Measurements from ENCODE around the gene GRB10.

Gene GRB10

GRCh38 chr7:50660040-50660829 lies 122.5 kb downstream of the GRB10 start:
- no peak for DNase-seq (ENCODE audit: low read depth in 1 of 2, low spot score in 1 of 2)
- in situ Hi-C loops (cut with HindIII; ENCODE audit: low pct_unique_long_range_greater_than_20kb, low sequenced_read_pairs), result no loop called here
- TF ChIP-seq JUND (IDR thresholded peaks at IDR 0.05; ENCODE audit: low read depth), result no peak

- no peak for DNase-seq (ENCODE audit: low read depth in 1 of 2, low spot score in 1 of 2)
- in situ Hi-C loops (cut with HindIII; ENCODE audit: low pct_unique_long_range_greater_than_20kb, low sequenced_read_pairs), result no loop called here
- TF ChIP-seq JUND (IDR thresholded peaks at IDR 0.05; ENCODE audit: low read depth), result no peak
These were observed 123.2 kb downstream of the GRB10 start for GRCh38 chr7:50659329-50659965.

- in situ Hi-C loops (cut with HindIII; ENCODE audit: low pct_unique_long_range_greater_than_20kb, low sequenced_read_pairs), result no loop called here
- no peak for TF ChIP-seq JUND (IDR thresholded peaks at IDR 0.05; ENCODE audit: low read depth)
- no peak for DNase-seq (ENCODE audit: low read depth in 1 of 2, low spot score in 1 of 2)
These were observed 124.0 kb downstream of the GRB10 start for GRCh38 chr7:50658696-50659095.

GRCh38 chr7:50657912-50658311 lies 124.8 kb downstream of the GRB10 start:
- in situ Hi-C loops (cut with HindIII; ENCODE audit: low pct_unique_long_range_greater_than_20kb, low sequenced_read_pairs), result no loop called here
- TF ChIP-seq JUND (IDR thresholded peaks at IDR 0.05; ENCODE audit: low read depth), result no peak

GRCh38 chr7:50657341-50657873 lies 125.3 kb downstream of the GRB10 start:
- DNase-seq (ENCODE audit: low read depth in 1 of 2, low spot score in 1 of 2), result no peak
- no peak for TF ChIP-seq JUND (IDR thresholded peaks at IDR 0.05; ENCODE audit: low read depth)
- in situ Hi-C loops (cut with HindIII; ENCODE audit: low pct_unique_long_range_greater_than_20kb, low sequenced_read_pairs), result no loop called here

More at GRCh38 chr7:50657912-50658311, 124.8 kb downstream of the GRB10 start:
- DNase-seq (ENCODE audit: low read depth in 1 of 2, low spot score in 1 of 2), result no peak

GRCh38 chr7:50656141-50656895 lies 126.4 kb downstream of the GRB10 start:
- TF ChIP-seq JUND (IDR thresholded peaks at IDR 0.05; ENCODE audit: low read depth), result no peak
- DNase-seq (ENCODE audit: low read depth in 1 of 2, low spot score in 1 of 2), result no peak
- in situ Hi-C loops (cut with HindIII; ENCODE audit: low pct_unique_long_range_greater_than_20kb, low sequenced_read_pairs), result no loop called here

GRCh38 chr7:50655490-50655889 lies 127.2 kb downstream of the GRB10 start:
- DNase-seq (ENCODE audit: low read depth in 1 of 2, low spot score in 1 of 2), result no peak
- in situ Hi-C loops (cut with HindIII; ENCODE audit: low pct_unique_long_range_greater_than_20kb, low sequenced_read_pairs), result no loop called here
- no peak for TF ChIP-seq JUND (IDR thresholded peaks at IDR 0.05; ENCODE audit: low read depth)

GRCh38 chr7:50655020-50655419 lies 127.7 kb downstream of the GRB10 start:
- TF ChIP-seq JUND (IDR thresholded peaks at IDR 0.05; ENCODE audit: low read depth), result no peak
- DNase-seq (ENCODE audit: low read depth in 1 of 2, low spot score in 1 of 2), result no peak
- in situ Hi-C loops (cut with HindIII; ENCODE audit: low pct_unique_long_range_greater_than_20kb, low sequenced_read_pairs), result no loop called here

- TF ChIP-seq JUND (IDR thresholded peaks at IDR 0.05; ENCODE audit: low read depth), result no peak
- no peak for DNase-seq (ENCODE audit: low read depth in 1 of 2, low spot score in 1 of 2)
- in situ Hi-C loops (cut with HindIII; ENCODE audit: low pct_unique_long_range_greater_than_20kb, low sequenced_read_pairs), result no loop called here
These were observed 128.7 kb downstream of the GRB10 start for GRCh38 chr7:50653981-50654425.

- DNase-seq (ENCODE audit: low read depth in 1 of 2, low spot score in 1 of 2), result no peak
- no peak for TF ChIP-seq JUND (IDR thresholded peaks at IDR 0.05; ENCODE audit: low read depth)
- in situ Hi-C loops (cut with HindIII; ENCODE audit: low pct_unique_long_range_greater_than_20kb, low sequenced_read_pairs), result no loop called here
These were observed 129.4 kb downstream of the GRB10 start for GRCh38 chr7:50653126-50653864.

- in situ Hi-C loops (cut with HindIII; ENCODE audit: low pct_unique_long_range_greater_than_20kb, low sequenced_read_pairs), result no loop called here
- DNase-seq (ENCODE audit: low read depth in 1 of 2, low spot score in 1 of 2), result no peak
- no peak for TF ChIP-seq JUND (IDR thresholded peaks at IDR 0.05; ENCODE audit: low read depth)
These were observed 130.1 kb downstream of the GRB10 start for GRCh38 chr7:50652400-50653125.

All from T47D (cell line).